A172 (cell line): Measurements from ENCODE around the gene DHRS11. TPM values are rescaled to one million over a fixed set of nuclear protein-coding genes. Genes with fewer than 3 reads are reported as not detected.

Experiments
- DNase-seq: peaks from one replicate; pipeline ENCODE4 v3.0.0-alpha.2; 2015; ENCODE audit warnings: low spot score
- total RNA-seq: library from RNA; depleted of rRNA; stranded (reverse); fragments of >200 nt; shearing (Covaris generic); gene quantifications from 2 replicates; pipeline ENCODE4 v1.2.3, GENCODE V29; 2014; rRNA removed

Gene DHRS11, protein sequence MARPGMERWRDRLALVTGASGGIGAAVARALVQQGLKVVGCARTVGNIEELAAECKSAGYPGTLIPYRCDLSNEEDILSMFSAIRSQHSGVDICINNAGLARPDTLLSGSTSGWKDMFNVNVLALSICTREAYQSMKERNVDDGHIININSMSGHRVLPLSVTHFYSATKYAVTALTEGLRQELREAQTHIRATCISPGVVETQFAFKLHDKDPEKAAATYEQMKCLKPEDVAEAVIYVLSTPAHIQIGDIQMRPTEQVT
- total RNA-seq = 15.4 and 22.7 TPM in 2 replicates

DNA sequence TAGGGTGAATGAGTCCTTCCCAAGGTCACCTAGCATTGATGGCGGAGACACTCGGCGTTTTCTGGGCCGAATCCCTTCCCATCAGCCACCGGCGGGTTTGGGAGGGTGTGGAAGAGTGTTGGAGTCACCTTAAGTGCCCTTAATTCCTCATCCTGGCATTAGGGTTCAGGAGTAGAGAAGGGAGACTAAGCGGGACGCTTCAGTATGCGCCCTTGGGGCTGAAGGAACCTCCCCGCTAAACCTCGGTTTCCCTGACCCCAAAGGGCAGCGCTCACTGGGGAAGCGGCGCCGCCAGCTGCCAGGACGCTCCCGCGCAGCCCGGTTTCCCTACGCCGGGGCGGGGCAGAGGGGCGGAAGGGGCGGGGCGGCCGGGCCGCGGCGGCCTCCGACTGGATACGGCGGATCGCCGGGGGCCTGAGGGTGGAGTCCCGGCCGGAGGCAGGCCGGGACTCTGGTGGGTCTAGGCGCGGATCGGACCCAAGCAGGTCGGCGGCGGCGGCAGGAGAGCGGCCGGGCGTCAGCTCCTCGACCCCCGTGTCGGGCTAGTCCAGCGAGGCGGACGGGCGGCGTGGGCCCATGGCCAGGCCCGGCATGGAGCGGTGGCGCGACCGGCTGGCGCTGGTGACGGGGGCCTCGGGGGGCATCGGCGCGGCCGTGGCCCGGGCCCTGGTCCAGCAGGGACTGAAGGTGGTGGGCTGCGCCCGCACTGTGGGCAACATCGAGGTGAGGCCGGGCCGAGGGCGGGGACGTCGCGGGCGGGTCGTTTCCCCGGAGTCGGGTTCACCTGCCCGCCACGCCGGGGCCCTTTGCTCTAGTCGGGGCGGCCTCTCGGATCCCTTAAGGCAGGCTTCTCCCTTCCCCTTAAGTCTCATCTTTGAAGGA, at the start of gene DHRS11:
Gene DHRS11 (plus strand): TSS at position 446 of the 882 bp plus-strand sequence. CDS start 131 bp downstream, at position 577.
- peak; percentile 52 for DNase-seq

DNA sequence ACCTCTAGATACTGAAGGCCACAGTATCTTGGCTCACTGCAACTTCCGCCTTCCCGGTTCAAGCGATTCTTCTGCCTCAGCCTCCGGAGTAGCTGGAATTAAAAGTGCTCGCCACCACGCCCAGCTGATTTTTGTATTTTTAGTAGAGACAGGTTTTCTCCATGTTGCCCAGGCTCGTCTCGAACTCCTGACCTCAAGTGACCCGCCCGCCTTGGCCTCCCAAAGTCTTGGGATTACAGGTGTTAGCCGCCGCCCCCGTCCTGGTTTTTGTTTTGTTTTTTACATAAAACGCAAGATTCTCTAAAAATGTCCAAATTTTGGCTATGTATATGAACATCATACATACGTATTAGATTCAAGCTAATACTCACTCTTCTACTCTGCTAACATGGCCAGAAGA, 48.9 kb upstream of the DHRS11 start:
- DNase-seq = no peak

DNA sequence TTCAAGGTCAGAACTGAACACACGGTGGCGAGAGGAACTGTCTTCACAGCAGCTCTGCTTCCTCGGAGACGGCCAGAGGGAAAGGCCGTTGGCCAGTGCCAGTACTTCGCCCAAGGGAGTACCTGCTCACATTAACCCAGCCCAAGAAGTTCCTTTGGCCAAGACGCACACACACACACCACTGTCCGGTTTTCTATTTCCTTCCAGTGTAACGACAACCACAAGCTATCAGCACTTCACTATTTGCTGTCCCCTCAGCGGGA, 47.7 kb upstream of the DHRS11 start:
- DNase-seq = no peak

DNA sequence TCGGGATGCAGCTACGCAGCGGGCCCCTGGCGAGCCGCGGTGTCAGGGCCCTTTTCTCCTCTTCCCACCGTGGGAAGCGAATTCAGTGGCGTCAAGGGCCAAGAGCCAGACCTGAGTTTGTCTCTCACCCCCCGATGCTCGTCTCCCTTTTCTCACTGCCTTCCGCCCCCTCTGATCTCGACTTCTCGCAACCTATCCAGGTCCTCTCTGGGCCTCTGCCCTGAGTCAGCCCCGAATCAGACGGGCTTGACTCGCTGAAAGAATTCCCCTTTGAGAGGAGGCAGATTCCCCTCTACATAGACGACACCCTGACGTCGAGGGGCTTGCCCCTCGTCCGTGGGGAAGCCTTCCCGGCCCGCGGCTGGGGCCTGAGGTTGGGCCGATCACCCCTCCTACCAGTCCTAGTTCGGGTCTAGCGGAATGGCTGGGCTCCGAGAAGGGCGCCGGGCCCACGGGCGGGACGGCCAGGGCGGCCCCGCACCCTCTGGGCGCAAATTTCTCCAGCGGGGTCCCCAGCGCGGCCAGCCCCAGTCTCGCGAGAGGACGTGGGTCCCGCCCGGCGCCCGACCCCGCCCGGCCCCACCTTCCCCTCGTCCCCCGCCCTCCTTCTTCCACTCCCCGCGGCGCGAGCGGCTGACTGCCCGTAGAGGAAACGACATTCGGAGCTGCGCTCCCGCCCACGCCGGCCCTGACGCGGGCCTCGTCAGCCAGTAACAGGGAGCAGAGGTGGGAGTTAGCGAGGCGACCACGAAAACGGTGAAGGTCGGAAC, 47.2 kb upstream of the DHRS11 start, which contains the start of gene GGNBP2:
Gene GGNBP2 (plus strand): TSS at position 613 of the 770 bp plus-strand sequence. CDS start 806 bp downstream, outside the sequence.
- peak; percentile 84 for DNase-seq

DNA sequence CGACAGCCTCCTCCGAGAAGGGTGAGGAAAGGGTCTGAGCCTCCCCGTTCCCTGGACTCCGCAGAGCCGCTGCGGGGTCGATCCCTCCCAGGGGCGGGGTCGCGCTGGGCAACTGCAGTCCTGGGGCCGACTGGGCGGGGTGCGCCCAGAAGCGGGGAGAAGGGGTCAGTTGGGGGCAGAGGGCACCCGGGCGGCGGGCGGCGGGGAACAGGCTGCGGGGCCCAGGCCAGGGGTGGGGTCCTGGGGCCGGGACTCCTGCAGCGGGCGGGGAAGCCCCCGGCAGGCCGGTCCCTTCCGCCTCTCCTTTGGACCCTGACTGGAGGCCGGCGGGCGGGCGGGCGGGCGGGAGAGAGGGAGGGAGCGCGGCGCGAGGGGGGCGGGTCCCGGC, 46.6 kb upstream of the DHRS11 start:
- no peak for DNase-seq

DNA sequence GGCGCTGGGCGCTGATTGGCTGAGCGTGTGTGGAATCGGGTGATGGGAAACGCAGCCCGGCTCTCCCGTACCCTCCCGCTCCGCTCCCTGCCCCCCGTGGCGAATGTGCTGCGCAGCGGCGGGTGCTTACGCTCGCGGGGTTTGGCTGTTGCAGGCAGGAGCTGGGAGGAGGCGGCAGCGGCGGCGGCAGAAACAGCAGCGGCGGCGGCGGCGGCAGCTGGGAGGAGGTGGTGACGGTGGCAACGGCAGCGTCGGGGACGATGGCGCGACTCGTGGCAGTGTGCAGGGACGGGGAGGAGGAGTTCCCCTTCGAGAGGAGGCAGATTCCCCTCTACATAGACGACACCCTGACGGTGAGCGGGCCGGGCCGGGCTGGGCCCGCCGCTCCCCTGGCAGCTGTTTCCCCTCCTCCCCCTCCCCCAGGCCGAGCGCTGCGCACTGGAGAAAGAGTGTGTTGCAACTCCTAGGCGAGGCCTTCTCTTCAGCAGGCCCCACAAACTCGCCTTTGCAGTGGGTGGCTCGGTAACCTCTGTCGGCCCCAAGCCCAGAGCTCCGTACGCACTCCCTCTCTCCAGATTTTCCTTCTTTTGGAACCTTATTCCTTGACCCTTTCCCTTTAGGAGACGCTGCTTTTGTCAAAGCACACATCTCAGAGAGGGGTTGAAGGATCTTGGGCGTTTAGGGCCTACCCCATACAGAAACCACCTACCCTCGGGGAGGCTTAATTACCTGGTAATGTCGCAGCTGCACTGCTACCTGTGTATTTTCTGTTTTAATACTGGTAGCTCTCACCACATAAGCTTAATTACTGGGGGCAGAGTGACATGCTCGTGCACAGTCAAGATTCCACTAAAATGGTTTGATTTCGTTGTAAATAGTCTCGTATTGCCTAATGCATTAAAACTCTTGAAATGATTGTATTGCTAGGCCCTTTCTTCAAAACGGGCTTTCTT, 45.9 kb upstream of the DHRS11 start:
- peak; percentile 95 for DNase-seq

DNA sequence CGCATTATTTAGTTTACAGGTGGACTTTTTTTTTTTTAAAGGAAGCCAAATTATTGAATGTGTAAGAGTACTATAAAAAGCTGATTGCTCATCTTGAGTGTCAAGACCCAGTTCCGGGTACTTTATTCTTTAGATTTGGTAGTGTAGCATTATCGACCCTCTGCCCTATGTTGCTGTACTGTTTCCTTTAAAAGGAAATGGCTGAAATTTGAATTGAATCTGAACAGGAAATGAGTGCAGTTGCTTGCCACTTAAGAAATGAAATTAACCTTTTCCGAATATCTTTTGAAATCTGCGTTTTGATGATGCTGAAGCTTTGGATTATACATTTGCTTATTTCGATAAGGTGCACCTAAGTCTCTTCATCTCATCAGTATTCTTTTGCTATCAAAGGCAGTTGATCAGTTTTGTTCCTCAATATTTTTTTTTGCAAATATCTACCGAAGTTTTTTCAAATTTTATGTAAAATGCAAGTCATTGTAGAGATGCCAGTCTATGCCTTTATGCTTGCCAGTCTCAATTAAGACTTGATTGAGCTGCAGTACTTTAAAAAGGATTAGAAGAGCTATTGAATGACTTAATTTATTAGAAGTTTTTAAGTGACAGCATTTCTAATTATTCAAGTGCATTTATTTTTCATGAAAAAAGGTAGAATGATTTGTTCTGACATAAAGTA, 45.1 kb upstream of the DHRS11 start:
- DNase-seq = no peak

DNA sequence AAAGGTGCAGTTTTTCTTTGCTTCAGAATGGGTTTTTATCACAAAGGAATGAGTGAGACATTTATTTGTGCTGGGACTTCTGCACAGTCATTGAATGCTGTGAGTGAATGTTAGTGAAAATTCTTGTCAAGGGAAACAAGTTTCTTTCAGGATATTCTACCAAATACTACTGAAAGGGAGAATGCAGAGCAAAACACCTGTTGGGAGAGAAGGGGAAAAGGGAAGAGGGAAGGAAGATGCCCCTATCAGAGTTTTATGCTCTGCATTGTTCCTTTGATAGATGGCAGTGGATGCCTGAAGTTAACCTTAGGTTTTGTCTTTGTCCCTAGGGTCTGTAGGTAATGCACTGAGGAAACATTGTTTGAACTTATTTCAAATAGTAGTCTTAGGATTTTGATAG, 43.9 kb upstream of the DHRS11 start:
- DNase-seq = no peak

DNA sequence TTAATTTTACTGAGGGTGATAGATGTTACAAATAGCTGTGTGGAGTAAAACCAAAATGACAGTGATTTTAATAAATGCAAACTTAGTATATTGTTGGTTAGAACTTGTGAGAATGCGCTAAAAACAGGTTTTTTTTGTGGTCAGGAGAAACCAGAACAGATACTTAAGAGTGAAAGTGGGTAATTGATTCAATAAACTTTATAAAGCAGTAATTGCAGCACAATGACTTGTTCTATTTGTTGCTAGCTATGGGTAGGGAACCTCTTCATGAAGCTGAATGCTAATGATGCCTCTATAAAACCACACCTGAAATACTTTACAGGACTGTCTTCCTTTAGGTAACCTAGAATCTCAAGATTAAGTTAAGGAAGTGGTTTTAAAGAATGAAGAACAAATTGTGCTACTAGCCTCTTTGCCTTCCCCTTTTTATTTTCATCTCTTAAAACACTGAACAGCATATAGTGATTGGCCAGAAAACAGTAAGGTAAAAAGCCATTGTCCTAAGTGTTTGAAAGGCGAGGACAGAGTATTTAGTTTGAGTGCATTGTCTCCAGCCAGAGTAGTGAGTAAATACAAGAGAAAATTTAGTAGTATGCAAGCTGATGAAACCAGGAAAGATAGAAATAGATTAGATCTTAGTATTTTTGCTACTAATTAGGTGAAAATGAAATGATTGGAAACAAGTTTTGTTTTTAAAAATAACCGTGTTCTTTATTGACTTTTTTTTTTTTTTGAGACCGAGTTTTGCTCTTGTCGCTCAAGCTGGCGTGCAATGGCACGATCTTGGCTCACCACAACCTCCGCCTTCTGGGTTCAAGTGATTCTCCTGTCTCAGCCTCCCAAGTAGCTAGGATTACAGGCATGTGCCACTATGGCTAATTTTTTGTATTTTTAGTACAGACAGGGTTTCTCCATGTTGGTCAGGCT, 40.9 kb upstream of the DHRS11 start:
- no peak for DNase-seq

DNA sequence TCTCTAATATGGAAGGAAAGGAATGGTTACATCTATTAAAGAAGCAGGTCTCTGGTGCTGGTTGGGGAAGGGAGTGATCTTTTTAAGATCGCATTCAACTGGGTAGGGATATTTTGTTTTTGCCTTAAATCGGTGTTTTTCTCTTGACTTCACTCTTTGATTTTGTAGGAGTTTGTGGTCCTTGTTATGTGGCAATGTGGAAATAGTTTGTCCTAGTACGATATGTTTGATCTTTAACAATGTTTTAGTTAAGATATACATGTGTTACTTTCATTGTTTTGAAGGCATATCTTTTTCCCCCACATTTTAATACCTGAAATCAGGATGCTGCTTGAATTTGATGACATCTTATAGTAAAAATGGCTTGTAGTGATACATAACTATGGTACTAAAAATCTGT, 38.2 kb upstream of the DHRS11 start:
- DNase-seq = no peak

DNA sequence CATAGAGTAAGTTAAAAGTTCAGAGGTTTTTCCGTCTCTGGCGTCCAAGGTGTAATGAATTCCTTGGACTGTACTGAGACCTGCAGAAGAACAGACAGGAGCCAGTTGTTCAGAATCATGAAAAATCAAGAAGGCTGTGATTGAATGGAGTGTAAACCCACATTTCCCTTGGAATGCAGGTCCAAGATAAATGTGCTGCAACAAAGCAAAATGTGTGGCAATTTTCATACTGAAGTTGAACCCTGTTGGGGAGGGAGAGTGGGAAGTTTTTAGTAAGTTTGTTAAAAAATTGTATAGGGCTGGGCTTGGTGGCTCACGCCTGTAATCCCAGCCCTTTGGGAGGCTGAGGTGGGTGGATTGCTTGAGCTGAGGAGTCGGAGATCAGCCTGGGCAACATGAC, 25.6 kb upstream of the DHRS11 start:
- DNase-seq = no peak

DNA sequence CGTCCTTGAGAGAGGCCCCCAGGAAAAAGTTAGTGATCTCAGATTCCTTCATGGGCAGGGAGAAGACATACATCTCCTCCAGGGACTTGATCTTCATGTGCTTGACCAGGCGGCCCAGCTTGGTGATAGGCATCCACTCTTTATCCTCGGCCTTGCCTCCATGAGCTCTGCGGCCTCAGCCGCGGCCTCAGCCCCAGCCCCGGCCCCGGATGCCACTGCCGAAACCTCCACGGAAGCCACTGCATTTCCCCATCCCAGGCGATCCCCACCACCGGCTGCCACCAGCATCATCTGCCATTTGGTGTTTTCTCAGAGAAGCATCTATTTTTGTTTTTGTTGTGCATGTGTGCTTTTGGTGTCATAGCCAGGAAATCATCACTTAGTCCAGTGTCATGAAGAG, 16.7 kb upstream of the DHRS11 start:
- DNase-seq = no peak

DNA sequence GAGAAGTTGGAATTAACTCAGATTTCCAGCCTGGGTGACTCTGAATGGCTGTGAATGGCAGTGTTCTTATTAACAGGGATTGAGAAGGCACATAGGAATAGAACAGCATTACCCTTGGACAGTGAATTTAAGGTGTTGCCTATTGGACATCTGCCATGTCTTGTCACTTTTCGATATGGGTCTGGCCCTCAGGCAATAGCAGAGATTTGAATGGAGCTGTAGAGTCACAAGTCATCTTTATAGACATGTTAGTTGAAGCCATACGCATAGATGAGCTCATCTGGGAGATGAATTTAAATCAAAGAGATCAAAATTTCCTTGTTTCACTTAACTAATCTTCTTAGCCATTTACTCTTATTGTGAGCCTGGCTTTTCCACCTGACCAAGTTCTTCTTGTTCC, 14.9 kb upstream of the DHRS11 start:
- DNase-seq = no peak

DNA sequence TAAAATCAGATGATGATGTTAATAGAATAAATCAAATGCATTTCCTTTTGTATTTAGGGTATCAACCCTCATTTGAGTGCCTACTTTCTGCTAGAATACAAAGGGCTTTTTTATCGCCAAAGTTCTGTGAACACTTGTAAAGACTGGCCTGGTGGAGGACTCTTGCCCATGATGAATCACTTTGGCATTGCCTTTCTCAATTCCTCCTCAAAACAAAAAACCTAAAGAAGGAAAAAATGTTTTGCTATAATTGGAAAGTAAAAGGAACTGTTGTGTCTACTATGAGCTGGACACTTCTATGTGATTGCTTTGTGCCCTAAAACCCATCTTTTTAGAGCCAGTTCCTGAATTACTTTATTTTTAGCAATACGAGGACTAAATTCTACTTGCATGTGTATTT, 13.0 kb upstream of the DHRS11 start:
- DNase-seq = no peak

DNA sequence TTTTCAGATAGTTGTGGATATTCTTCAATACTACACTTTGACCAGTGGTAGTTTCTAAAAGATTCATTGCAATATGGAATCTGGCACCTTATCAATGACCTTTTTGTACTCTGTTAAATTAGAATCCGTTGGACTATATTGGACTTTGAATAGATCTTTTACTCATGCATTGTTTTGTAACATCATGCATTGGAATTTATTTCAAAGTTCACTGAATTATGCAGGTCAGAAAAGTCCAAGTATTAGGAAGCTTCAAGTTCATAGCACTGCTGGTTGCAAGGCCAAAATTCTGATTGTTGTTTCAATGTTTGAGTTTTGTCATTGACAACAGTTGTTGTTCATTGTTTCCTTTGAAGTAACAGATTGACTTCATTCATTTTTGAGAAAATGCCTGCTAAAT, 7.9 kb upstream of the DHRS11 start:
- no peak for DNase-seq

DNA sequence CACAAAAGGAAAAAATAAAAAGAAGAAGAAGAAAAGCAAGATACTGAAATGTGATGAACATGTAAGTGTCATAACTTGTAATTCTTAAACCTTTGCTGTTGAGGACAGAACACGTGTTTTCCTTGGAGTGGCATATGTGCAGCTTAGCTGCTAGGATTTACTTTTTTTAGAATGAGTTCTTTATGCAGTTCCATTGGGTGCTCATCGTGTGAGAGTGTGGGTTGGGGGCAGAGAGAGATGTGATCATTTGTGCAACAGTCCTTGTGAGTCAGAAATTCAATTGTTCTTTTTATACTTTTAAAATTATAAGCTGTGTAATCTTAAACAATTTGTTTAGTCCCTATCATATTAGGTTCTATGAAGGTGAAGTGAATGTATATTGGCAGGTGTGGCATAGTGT, 5.5 kb upstream of the DHRS11 start:
- DNase-seq = no peak

DNA sequence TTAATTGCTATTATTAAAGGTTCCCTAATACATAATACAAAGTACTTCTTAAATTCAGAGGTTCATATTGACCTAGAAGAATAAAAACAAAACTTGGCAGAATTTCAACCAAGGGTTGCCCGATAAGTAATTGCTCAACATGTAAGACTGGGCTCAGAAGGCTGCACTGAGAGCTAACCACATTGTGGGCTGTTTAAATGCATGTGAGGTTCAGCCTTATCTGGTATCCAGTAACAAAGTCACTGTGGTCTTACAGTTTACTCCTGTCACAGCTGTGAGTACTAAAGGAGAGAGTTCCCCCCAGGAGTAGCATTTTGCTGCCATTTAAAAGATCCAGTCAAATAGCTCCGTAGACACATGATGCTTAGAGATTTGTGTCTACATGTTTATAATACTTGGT, 1.6 kb upstream of the DHRS11 start:
- DNase-seq = no peak

DNA sequence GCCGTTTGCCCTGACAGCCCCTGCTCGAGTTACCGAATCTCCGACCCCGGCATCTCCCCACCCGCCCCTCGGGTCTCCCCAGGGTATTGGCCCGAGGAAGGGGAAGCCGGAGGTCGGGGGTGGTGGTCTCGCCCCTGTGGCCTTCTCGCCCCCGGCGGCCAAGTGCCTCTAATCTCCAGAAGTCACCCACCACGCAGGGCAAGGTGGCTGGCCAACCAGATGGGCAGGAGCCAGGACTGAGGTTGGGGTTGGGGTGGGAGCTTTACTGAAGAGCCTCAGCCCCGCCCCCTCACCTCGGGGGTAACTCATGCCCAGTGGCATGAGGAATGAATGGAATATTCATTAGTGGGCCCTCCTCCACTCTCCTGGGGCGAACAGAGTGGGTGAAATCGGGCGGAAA, 637 bp downstream of the DHRS11 start:
- DNase-seq = peak; percentile 32

DNA sequence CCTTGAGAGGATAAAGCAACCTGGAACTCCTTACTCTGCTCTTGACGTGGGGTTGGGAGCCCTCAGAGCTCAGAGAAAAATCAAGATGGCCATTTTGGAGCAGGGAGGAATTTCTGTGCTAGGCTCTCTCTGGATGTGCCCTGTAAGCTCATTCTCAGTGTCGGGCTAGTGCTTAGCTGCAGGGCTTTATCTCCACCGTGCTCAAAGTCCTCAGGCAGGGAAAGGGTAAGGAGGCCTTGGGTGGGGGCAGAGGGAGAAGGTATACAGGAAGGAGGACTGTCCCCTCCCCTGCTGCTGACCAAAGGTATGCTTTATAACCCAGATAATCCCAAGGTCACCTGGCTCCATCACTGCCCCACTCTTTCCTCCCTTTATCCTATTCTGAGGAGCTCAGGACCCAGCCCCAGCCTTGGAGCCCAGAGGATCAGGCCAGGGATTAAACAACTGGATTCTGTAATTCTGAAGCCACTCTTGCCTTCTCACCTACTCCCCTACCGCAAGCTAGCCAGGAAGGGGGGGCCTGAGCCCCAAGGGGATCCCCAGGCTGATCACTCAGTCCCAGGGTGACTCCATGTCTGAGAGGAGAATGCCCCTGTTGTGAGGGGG, 1.1 kb downstream of the DHRS11 start:
- no peak for DNase-seq
